GM23338 (cell line): ENCODE measurements around the gene FHL1. TPM values are rescaled to one million over a fixed set of nuclear protein-coding genes. Genes with fewer than 3 reads are reported as not detected.

Source experiments
- ATAC-seq: fragments of 200-7000 bp; cut with Tn5 transposase; 3 replicates; pipeline ENCODE4 v1.9.1; 2020
- DNase-seq: peaks from one replicate; pipeline ENCODE4 v3.0.0-alpha.2; 2015; ENCODE audit warnings: low spot score
- H2AFZ ChIP-seq: fragments of 200-600 bp; sonication (generic); 2 replicates; pipeline ENCODE4 v1.8.0; 2016; ENCODE audit warnings: antibody characterized with exemption, mild to moderate bottlenecking, moderate library complexity
- H3F3A ChIP-seq: fragments of 200-600 bp; sonication (generic); replicated peaks from 2 replicates; pipeline ENCODE4 v1.8.0; 2017; ENCODE audit warnings: antibody characterized with exemption, mixed run types, low read depth
- H3K27ac ChIP-seq: fragments of 200-600 bp; sonication (generic); 2 replicates; pipeline ENCODE4 v1.6.1; 2016; ENCODE audit warnings: low read depth
- H3K27me3 ChIP-seq: fragments of 200-600 bp; sonication (generic); 2 replicates; pipeline ENCODE4 v1.8.0; 2016; ENCODE audit warnings: mild to moderate bottlenecking, mixed run types, moderate library complexity; ENCODE audit not compliant: insufficient read depth
- H3K36me3 ChIP-seq: fragments of 200-600 bp; sonication (generic); 2 replicates; pipeline ENCODE4 v1.8.0; 2016; ENCODE audit warnings: mild to moderate bottlenecking; ENCODE audit not compliant: insufficient read depth
- H3K4me1 ChIP-seq: fragments of 200-600 bp; sonication (generic); 2 replicates; pipeline ENCODE4 v1.8.0; 2016; ENCODE audit warnings: mild to moderate bottlenecking, moderate library complexity; ENCODE audit not compliant: insufficient read depth
- H3K4me2 ChIP-seq: fragments of 200-600 bp; sonication (generic); 2 replicates; pipeline ENCODE4 v1.7.1; 2017; ENCODE audit warnings: mixed run types
- H3K4me3 ChIP-seq: fragments of 200-600 bp; sonication (generic); 2 replicates; pipeline ENCODE4 v1.6.1; 2016; ENCODE audit warnings: mixed run types
- H3K79me2 ChIP-seq: fragments of 200-600 bp; sonication (generic); replicated peaks from 2 replicates; pipeline ENCODE4 v1.8.0; 2017; ENCODE audit warnings: mild to moderate bottlenecking; ENCODE audit not compliant: insufficient read depth
- H3K9me2 ChIP-seq: fragments of 200-600 bp; sonication (generic); 2 replicates; pipeline ENCODE4 v1.8.0; 2017; ENCODE audit not compliant: insufficient read depth
- H4K20me1 ChIP-seq: fragments of 200-600 bp; sonication (generic); replicated peaks from 2 replicates; pipeline ENCODE4 v1.8.0; 2017; ENCODE audit warnings: mild to moderate bottlenecking; ENCODE audit not compliant: insufficient read depth
- H3K27ac Mint-ChIP-seq: 2 replicates; pipeline ENCODE4 v1.8.0; 2020; ENCODE audit warnings: inconsistent platforms, mild to moderate bottlenecking, moderate library complexity, mixed read lengths
- H3K27me3 Mint-ChIP-seq: 3 replicates; pipeline ENCODE4 v1.8.0; 2022; ENCODE audit warnings: low read depth, mild to moderate bottlenecking, moderate library complexity, mixed read lengths, inconsistent platforms; ENCODE audit not compliant: insufficient read depth, poor library complexity
- H3K36me3 Mint-ChIP-seq: 3 replicates; pipeline ENCODE4 v1.8.0; 2021; ENCODE audit warnings: low read depth, mild to moderate bottlenecking, inconsistent platforms, moderate library complexity, mixed read lengths
- H3K4me1 Mint-ChIP-seq: 3 replicates; pipeline ENCODE4 v1.8.0; 2020; ENCODE audit warnings: mild to moderate bottlenecking, inconsistent platforms, mixed read lengths
- H3K4me3 Mint-ChIP-seq: 3 replicates; pipeline ENCODE4 v1.8.0; 2021; ENCODE audit warnings: moderate library complexity, mild to moderate bottlenecking, inconsistent platforms, mixed read lengths
- H3K9me3 Mint-ChIP-seq: 3 replicates; pipeline ENCODE4 v1.8.0; 2020; ENCODE audit warnings: moderate library complexity, mild to moderate bottlenecking, inconsistent platforms, mixed read lengths
- CREB1 ChIP-seq: fragments of 250-450 bp; sonication (Bioruptor Pico); IDR thresholded peaks from 2 replicates; pipeline ENCODE4 v1.5.0; 2020; ENCODE audit warnings: low read depth, mild to moderate bottlenecking, moderate library complexity
- ETS1 ChIP-seq: IDR thresholded peaks from 2 replicates; pipeline ENCODE4 v1.6.1; 2016; ENCODE audit warnings: antibody characterized with exemption
- EZH2 ChIP-seq: fragments of 200-600 bp; sonication (generic); IDR thresholded peaks from one replicate; pipeline ENCODE4 v1.8.0; 2017; ENCODE audit warnings: antibody characterized with exemption, mild to moderate bottlenecking, low read depth; ENCODE audit not compliant: unreplicated experiment
- EZH2phosphoT487 ChIP-seq: fragments of 200-600 bp; sonication (generic); IDR thresholded peaks from one replicate; pipeline ENCODE4 v1.8.1; 2018; ENCODE audit warnings: antibody characterized with exemption; ENCODE audit not compliant: unreplicated experiment
- JUNB ChIP-seq: IDR thresholded peaks from one replicate; pipeline ENCODE4 v1.6.1; 2016; ENCODE audit warnings: antibody characterized with exemption; ENCODE audit not compliant: unreplicated experiment
- POLR2AphosphoS5 ChIP-seq: IDR thresholded peaks from 2 replicates; pipeline ENCODE4 v1.6.1; 2016; ENCODE audit warnings: antibody characterized with exemption, low read depth
- STAT1 ChIP-seq: IDR thresholded peaks from one replicate; pipeline ENCODE4 v1.6.1; 2016; ENCODE audit warnings: antibody characterized with exemption; ENCODE audit not compliant: unreplicated experiment
- ZNF114 ChIP-seq: fragments of 250-450 bp; sonication (Bioruptor Pico); IDR thresholded peaks from 2 replicates; pipeline ENCODE4 v1.5.0; 2020; ENCODE audit warnings: mild to moderate bottlenecking, moderate library complexity
- ZNF331 ChIP-seq: fragments of 250-450 bp; sonication (Bioruptor Pico); IDR thresholded peaks from 2 replicates; pipeline ENCODE4 v1.5.0; 2020; ENCODE audit warnings: low read depth, mild to moderate bottlenecking, moderate library complexity
- polyA plus RNA-seq: library from polyadenylated mRNA; unstranded; fragments of >200 nt; fragmentation: Nextera tagmentation; extraction: Ambion mirVana; gene quantifications from 2 replicates; pipeline ENCODE4 v1.2.1, GENCODE V29; 2016
- total RNA-seq: library from RNA; depleted of rRNA; stranded (reverse); fragments of >200 nt; shearing (Covaris generic); gene quantifications from 2 replicates; pipeline ENCODE4 v1.2.3, GENCODE V29; 2014
- TF ChIP-seq, protein P1 (sequence below): IDR thresholded peaks from one replicate; pipeline ENCODE4 v1.6.1; 2018; ENCODE audit warnings: antibody characterized with exemption; ENCODE audit not compliant: unreplicated experiment
- TF ChIP-seq, protein P2 (sequence below): fragments of 250-450 bp; sonication (Bioruptor Pico); IDR thresholded peaks from 2 replicates; pipeline ENCODE4 v1.5.0; 2020; ENCODE audit warnings: mild to moderate bottlenecking, moderate library complexity

The FHL1 gene
- total and polyA plus RNA-seq, 2 experiments from 2014 or later: 47.9 to 60.4 TPM

- ATAC-seq (no peak), DNase-seq (peak; percentile 32)
- Mint-ChIP-seq H3K27ac (no peak overlapping the region), H3K27me3 (peaks cover 4% of the 10 kb centered on the region), H3K9me3 (no peaks in the 10 kb centered on the region), H3K4me3 (no peak overlapping the region), H3K4me1 (peaks cover 51% of the 10 kb centered on the region), H3K36me3 (no peaks in the 10 kb centered on the region)
- Histone ChIP-seq H3K79me2 (peaks cover 23% of the 10 kb centered on the region), H2AFZ (no peak overlapping the region), H3F3A (no peaks in the 10 kb centered on the region), H3K36me3 (no peaks in the 10 kb centered on the region), H3K4me3 (no peak overlapping the region), H4K20me1 (no peaks in the 10 kb centered on the region), H3K4me1 (peaks cover 19% of the 10 kb centered on the region), H3K27ac (no peak overlapping the region), H3K27me3 (no peaks in the 10 kb centered on the region), H3K4me2 (peak overlapping the region; percentile 18), H3K9me2 (no peaks in the 10 kb centered on the region)
- TF ChIP-seq CREB1 (CRISPR knock-in tag): no peak
- TF ChIP-seq, protein P1, sequence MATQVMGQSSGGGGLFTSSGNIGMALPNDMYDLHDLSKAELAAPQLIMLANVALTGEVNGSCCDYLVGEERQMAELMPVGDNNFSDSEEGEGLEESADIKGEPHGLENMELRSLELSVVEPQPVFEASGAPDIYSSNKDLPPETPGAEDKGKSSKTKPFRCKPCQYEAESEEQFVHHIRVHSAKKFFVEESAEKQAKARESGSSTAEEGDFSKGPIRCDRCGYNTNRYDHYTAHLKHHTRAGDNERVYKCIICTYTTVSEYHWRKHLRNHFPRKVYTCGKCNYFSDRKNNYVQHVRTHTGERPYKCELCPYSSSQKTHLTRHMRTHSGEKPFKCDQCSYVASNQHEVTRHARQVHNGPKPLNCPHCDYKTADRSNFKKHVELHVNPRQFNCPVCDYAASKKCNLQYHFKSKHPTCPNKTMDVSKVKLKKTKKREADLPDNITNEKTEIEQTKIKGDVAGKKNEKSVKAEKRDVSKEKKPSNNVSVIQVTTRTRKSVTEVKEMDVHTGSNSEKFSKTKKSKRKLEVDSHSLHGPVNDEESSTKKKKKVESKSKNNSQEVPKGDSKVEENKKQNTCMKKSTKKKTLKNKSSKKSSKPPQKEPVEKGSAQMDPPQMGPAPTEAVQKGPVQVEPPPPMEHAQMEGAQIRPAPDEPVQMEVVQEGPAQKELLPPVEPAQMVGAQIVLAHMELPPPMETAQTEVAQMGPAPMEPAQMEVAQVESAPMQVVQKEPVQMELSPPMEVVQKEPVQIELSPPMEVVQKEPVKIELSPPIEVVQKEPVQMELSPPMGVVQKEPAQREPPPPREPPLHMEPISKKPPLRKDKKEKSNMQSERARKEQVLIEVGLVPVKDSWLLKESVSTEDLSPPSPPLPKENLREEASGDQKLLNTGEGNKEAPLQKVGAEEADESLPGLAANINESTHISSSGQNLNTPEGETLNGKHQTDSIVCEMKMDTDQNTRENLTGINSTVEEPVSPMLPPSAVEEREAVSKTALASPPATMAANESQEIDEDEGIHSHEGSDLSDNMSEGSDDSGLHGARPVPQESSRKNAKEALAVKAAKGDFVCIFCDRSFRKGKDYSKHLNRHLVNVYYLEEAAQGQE: no peak
- TF ChIP-seq JUNB: no peak
- no peak for TF ChIP-seq POLR2AphosphoS5
- TF ChIP-seq EZH2phosphoT487: no peak
- TF ChIP-seq ZNF331 (CRISPR knock-in tag): no peak
- no peak for TF ChIP-seq ZNF114 (CRISPR knock-in tag)
- TF ChIP-seq, protein P2, sequence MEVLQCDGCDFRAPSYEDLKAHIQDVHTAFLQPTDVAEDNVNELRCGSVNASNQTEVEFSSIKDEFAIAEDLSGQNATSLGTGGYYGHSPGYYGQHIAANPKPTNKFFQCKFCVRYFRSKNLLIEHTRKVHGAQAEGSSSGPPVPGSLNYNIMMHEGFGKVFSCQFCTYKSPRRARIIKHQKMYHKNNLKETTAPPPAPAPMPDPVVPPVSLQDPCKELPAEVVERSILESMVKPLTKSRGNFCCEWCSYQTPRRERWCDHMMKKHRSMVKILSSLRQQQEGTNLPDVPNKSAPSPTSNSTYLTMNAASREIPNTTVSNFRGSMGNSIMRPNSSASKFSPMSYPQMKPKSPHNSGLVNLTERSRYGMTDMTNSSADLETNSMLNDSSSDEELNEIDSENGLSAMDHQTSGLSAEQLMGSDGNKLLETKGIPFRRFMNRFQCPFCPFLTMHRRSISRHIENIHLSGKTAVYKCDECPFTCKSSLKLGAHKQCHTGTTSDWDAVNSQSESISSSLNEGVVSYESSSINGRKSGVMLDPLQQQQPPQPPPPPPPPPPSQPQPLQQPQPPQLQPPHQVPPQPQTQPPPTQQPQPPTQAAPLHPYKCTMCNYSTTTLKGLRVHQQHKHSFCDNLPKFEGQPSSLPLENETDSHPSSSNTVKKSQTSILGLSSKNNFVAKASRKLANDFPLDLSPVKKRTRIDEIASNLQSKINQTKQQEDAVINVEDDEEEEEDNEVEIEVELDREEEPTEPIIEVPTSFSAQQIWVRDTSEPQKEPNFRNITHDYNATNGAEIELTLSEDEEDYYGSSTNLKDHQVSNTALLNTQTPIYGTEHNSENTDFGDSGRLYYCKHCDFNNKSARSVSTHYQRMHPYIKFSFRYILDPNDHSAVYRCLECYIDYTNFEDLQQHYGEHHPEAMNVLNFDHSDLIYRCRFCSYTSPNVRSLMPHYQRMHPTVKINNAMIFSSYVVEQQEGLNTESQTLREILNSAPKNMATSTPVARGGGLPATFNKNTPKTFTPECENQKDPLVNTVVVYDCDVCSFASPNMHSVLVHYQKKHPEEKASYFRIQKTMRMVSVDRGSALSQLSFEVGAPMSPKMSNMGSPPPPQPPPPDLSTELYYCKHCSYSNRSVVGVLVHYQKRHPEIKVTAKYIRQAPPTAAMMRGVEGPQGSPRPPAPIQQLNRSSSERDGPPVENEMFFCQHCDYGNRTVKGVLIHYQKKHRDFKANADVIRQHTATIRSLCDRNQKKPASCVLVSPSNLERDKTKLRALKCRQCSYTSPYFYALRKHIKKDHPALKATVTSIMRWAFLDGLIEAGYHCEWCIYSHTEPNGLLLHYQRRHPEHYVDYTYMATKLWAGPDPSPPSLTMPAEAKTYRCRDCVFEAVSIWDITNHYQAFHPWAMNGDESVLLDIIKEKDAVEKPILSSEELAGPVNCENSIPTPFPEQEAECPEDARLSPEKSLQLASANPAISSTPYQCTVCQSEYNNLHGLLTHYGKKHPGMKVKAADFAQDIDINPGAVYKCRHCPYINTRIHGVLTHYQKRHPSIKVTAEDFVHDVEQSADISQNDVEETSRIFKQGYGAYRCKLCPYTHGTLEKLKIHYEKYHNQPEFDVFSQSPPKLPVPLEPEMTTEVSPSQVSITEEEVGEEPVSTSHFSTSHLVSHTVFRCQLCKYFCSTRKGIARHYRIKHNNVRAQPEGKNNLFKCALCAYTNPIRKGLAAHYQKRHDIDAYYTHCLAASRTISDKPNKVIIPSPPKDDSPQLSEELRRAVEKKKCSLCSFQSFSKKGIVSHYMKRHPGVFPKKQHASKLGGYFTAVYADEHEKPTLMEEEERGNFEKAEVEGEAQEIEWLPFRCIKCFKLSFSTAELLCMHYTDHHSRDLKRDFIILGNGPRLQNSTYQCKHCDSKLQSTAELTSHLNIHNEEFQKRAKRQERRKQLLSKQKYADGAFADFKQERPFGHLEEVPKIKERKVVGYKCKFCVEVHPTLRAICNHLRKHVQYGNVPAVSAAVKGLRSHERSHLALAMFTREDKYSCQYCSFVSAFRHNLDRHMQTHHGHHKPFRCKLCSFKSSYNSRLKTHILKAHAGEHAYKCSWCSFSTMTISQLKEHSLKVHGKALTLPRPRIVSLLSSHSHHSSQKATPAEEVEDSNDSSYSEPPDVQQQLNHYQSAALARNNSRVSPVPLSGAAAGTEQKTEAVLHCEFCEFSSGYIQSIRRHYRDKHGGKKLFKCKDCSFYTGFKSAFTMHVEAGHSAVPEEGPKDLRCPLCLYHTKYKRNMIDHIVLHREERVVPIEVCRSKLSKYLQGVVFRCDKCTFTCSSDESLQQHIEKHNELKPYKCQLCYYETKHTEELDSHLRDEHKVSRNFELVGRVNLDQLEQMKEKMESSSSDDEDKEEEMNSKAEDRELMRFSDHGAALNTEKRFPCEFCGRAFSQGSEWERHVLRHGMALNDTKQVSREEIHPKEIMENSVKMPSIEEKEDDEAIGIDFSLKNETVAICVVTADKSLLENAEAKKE (CRISPR knock-in tag): no peak
- no peak for TF ChIP-seq EZH2
- TF ChIP-seq STAT1: no peak
- no peak for TF ChIP-seq ETS1
Observed at GRCh38 chrX:136165406-136165805, 18.1 kb downstream of the FHL1 start.
